ENCODE data around the gene ZNF438. TPM values are rescaled to one million over a fixed set of nuclear protein-coding genes. Genes with fewer than 3 reads are reported as not detected.
A peak's percentile ranks its signal among the peaks of the same experiment; 100 is the strongest.

The ZNF438 gene
- total RNA-seq, 1 donor from 2014 or later, result 13.9 TPM

DNA sequence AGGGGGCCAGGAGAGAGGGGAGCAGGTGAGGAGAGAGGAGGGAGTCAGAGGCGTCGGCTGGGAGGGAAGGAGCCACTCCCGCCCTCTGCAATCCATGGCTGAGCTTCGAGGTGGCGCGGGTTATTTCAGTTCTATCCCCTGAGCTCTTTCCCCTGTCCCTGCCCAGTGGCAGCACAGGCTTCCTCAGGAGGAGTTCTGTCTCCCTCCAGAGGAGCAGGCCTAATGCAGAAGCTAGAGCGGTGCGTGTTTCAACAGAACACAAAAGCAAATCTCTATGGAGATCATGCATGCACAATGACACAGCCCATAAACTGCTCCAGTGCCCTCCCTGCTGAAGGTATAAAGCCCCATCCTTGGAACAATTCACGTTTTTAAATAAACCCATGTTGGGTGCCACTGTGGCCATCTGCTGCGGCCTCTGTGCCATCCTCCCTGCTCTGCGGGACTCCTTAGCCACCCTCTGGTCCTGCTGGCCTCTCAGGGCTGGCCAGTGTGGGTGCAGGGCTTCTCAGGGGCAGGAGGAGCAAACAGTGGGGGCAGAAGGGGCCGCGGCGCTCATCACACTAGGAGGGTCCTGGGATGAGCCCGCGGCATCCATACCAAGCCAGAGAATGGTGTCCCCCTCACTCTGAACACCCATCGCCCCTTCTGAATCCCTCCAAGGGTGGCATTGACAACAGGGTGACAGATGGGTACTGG, 209.5 kb downstream of the ZNF438 start:
- intact Hi-C loops (cut with micrococcal nuclease), result no loop called here
- ATAC-seq, result no peak

DNA sequence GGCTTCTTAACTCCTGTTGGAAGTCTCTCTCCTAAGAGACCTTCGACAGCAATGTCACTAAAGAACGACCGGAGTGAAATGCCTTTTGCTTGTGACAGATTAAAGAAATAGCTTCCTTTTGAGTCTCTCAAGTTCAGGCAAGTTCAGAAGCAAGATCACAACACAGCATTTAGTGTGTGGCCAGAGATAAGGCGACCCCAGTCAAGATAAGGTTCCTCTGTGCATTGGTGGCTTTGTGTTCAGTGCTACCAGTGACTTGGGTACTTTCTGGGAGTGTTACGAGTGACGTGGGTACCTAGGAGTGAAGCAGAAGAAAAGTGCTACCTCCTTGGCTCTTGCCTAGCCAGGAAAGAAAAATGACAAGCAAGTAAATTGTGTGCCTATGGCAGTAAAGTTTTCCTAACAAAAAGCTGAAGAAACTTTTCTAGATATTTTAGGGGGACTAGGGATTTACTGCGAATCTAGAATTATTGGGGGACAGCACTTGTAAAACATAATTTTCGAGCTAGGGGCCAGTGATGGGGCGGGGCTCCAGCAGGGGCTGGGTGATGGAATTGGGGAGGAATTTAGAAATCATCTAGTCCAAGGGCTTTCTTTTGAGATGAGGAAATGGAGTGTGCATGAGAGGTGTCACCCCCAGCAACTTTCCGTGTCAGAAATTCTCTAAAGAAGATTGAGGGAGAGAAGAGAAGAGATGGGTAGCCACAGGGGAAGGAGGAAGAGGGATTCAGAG, 210.2 kb downstream of the ZNF438 start:
- DNase-seq, result no peak
- intact Hi-C loops (cut with micrococcal nuclease), result no loop called here
- no peak for ATAC-seq

More for the DNA sequence above, 209.5 kb downstream of the ZNF438 start:
- no peak for DNase-seq

DNA sequence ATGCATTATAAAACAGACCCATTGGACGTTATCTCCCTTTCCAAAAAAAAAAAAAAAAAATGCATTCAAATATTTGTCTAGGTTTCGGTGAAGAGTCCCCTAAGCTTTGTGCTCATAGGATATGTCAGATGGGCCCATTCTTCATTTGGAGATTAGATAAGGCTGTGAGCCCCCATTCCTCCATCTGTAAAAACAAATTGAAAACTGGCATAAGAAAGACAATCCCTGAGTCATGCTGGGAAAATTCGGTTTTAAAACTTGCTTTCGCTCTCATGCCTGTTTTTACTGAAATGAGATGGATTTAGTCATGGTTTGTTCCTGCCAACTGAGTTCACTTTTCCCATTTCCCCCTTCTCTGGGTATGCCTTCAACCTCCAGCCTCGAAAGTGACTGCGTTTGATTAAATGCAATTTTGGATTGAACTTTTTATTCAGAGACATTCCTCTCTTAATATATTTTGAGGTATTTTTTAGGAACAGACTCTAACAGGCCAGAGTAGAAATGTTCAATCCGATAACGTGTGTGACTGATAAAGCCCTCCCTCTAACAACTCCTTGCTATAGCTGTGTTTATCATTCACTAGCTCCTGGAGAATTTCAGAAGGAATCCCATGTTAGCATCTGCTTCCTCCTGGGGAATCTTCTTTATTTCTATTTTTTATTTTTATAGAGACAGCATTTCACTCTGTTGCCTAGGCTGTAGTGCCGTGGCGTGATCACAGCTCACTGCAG, 211.2 kb downstream of the ZNF438 start:
- DNase-seq (no peak), ATAC-seq (peak; percentile 49)
- intact Hi-C loops (cut with micrococcal nuclease), result no loop called here

DNA sequence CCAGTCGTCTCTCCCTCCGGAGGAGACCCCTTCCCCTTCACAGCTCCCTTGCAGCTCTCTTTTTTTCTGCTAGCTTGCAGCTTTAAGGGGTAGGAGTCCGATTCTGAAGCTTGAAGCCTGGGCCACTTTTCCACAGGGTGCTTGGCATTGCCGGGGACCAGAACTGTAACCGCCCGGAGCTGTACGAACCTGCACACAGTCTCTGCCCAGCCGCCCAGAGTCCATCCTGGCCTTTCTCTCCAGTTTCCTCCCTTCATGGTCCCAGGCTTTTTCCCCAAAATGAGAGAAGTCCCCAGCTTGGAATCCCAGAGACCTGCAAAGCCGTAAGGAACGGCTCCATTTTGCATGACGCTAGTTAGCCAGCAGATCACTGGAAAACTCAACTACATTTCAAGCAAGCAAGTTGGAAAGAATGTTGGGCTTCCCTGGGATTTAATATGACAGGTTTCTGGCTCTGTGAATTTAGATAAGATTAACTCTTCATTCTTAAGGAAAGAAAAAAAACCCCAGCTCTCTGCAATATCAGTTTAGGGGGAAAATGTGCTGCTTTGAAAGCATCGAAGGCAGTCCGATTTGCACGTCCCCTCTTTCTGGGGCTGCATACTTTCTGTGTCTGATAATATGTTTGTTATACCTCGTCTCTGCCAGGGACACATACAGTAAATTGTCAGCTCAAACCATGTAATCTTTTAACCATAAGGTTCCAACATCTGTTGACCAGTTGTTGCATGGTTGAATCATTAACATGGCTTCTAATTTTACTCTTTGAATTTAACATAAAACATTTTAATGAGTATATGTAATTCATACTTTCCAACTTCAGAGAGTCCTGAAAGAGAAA, 212.1 kb downstream of the ZNF438 start:
- intact Hi-C loops (cut with micrococcal nuclease), result no loop called here
- ATAC-seq (peak; percentile 10), DNase-seq (no peak)

DNA sequence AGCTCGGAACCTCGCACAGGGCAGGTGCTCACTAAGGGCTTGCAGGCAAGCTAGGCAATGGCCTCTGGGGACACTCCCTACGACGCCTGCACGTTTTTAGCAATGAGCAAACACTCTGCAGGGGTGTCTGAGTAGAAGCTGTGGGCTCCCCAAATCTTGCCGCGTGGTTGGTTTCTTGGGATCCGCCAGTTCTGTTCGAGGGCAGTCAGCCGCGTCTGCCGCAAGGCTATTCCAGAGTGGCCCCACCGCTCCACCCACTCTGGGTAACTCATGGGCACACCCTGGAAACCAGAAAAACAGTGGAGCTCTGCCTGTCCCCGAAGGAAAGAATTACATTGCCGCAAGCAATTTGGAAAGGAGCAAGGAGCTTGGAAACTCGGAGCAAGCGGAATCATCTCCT, 212.8 kb downstream of the ZNF438 start:
- peak; percentile 53 for DNase-seq
- peak; percentile 55 for ATAC-seq
- intact Hi-C loops (cut with micrococcal nuclease), result no loop called here

DNA sequence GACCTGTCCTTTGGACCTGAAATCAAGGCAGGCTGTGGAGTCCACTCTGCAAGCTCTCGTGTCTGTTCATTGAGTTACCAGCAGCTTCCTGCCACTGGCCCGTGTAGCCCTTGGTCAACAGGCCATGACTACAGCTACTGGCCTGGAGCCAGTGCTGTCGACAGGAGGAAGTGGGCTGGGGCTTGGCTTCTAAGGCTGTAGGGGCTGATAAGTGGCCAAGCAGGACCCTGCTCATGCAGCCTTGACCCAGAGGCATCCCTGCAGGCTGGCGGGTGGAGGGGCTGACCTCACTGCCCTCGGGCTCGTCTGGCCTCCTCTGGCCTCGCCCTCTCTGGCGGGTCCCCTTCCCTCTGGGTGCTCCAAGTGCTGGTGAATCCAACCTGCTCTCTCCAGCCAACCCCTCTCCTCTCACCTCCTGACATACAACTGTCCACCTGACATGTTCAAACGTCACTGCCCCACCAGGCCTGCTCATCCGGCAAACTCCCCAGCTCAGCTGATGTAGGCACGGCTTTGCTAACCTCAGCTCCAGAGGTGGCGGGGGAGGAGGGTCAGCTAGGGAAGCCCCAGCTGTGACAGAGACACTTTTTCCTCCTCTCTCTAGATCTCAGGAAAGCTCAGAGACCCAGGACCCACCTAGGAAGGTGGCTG, 213.5 kb downstream of the ZNF438 start:
- DNase-seq, result peak; percentile 78
- peak; percentile 65 for ATAC-seq
- intact Hi-C loops (cut with micrococcal nuclease), result no loop called here

DNA sequence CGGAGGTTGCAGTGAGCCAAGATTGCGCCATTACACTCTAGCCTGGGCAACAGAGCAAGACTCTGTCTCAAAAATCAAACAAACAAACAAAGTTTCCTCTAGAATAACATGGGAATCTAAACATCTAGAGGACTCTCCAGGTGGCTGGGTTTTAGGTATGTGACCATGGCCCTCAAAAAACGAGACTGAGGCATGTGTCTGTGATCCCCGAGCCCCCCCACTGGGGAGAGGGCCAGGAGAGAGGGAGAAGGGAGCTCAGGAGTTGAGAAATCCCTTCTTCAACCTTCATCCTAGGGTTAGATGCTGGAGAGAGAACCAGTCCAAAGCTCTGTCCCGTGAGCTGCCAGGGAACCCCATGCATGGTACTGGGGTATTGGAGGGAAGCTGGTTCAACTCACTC, 214.1 kb downstream of the ZNF438 start:
- ATAC-seq (no peak), DNase-seq (no peak)
- intact Hi-C loops (cut with micrococcal nuclease), result no loop called here

DNA sequence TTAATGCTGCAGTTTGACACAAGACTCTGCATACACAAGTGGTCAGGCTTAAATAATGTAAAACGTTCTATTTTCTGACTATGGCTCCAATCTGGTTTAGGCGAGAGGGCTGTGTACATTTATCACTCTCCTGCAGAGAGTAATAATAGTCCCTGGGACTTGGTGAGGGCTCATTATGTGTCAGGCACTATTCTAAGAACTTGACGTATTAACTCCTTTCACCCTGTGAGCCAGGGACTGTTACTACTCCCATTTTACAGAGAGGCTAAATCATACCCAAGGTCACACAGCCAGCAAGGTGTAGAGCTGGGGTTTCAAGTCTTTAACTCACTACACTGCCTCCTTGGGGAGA, 214.9 kb downstream of the ZNF438 start:
- ATAC-seq, result peak; percentile 13
- no peak for DNase-seq
- intact Hi-C loops (cut with micrococcal nuclease), result no loop called here

DNA sequence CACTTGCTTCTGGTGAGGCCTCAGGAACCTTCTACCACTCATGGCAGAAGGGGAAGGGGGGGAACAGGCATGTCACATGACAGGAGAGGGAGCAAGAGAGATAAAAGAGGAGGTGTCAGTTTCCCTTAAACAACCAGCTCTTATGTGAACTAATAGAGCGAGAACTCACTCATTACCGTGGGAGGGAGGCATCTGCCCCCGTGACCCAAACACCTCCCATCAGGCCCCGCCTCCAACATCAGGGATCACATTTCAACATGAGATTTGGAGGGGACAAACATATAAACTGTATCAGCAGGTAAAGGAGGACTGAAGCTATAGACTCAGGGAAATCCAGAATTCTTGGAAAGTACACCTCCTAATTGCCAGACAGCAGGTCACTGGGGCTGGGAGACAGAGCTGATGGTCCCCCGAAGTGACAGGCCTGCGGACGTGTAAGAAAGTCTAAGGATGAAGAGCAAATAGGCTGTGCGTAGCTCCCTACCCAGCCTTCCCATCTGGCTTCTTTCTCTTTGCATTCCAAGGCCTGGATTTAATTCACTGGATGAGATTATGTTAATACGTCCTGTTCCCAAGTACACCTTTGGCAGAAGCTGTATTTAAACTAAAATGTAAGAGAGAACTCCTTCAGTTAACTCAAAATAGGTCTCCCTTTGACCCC, 215.4 kb downstream of the ZNF438 start:
- intact Hi-C loops (cut with micrococcal nuclease), result no loop called here
- ATAC-seq (no peak), DNase-seq (no peak)

DNA sequence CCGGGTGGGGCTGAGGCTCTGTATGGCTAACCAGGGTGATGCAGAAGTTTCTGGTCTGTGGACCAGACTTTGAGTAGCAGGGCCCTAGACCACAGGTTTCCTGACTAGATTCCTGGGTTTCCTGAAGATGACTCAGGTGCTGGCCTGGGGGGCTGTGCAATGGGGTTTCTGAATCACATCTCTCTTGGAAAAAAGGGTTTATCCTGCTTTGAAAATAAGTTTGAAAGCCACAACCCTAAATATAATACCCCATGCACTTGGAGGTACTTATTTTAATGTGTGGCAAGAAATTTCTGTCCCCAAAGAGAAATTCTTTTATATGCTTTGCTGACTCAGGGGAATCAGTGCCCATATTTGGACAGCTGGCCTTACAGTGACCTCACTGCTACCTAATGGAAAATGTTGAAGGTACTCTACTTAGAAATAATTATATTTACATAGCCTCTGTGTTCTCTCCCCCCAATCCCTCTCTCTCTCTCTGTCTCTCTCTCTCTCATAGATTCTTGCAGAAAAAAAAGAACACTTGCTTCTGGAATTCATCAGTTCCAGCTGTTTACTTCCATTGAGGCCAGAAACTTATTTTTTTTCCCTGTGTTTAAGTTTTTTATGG, 217.7 kb downstream of the ZNF438 start:
- no peak for ATAC-seq

DNA sequence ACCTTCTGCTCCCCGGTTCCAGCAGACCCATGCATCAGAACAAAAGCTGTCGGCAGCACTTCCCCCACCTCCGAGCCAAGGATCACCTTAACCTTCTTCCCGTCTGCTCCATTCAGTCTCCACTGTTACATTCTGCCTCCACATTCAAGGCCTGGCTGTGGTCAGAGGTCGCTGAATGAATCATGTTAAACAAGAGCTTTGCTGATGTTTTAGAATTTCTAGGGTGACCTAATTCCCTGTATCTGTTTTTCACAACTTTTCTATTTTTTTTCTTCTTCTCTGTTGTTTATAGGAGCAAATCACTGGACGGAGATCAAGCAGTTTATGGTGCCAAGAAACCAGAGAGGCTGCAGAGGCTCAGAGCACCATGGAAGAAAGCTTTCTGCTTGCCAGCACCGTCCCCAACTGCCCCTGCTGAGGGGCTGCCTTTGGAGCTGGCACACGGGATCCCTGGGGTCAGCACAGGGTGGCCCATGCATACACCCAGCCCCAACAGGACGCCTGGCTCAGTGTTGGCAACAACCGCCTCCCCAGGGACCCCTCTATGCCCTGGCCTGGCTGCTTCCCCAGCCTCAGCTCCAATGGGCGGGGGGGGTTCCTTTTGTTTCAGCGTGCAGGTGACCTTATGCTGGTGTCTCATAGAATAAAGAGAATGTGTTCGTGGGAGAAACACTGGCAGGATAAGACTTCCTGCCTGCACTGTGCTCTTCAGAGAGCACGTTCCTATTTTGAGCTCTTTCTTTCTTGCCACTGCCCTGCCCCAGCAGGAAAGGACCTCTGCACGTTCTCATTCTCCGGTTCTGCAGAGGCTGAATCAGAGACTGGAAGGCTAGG, 219.4 kb downstream of the ZNF438 start:
- peak; percentile 56 for DNase-seq
- peak; percentile 77 for ATAC-seq
- intact Hi-C loops (cut with micrococcal nuclease), result no loop called here

More for the DNA sequence above, 217.7 kb downstream of the ZNF438 start:
- intact Hi-C loops (cut with micrococcal nuclease), result no loop called here
- DNase-seq, result no peak

DNA sequence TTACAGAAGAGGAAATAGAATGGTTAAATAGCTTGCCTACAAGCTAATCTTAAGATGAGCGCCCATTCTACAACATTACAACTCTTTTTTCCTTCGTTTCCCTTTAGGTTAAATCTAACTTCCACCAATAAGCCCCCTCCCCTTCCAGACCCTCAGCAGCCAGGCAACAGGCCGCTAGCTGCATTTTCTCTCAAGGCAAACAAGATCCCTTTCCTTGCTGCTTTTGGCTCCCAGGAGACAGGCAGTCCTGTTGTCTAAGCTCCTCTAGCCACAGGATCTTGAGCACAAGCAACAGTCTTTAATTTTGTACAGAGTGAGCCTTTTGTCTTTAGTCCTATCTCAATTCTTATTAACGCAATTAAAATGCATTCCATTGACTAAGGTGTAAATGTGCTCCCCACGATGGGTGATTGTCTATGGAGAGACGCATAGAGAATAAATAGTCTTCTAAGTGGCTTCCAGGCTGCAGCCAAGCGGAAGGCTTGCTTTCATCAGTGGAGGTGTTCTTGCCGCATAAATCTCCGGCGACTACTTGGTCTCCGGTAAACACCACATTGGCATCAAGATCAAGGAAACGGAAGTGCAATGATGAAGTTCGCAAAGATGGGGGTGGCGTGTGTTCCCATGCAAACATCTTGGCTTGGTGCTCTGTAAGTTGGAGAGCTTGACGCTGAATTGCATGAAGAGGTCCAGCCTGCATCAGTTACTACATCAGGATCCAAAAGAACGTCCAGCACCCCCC, 220.2 kb downstream of the ZNF438 start:
- intact Hi-C loops (cut with micrococcal nuclease), result no loop called here
- ATAC-seq (peak; percentile 36), DNase-seq (no peak)

DNA sequence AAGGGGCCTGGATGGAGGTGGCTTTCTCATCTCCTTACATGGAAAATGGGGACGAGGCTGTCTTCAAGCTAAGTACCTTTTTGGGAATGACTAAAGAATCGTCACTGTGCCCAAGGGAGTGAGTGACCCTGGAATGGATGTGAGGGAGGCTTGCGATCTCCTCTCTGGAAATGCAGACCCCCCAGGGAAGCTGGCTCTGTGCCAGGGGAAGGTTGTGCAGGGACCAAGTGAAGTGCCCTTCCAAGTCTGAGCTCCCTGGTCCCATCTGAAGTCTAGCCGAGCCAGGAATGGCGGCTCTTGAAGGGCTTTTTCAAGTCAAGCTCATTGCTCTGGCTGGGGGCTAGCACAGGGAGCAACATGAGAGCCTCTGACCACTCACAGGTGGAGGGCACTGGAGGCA, 221.2 kb downstream of the ZNF438 start:
- intact Hi-C loops (cut with micrococcal nuclease), result no loop called here
- no peak for ATAC-seq

DNA sequence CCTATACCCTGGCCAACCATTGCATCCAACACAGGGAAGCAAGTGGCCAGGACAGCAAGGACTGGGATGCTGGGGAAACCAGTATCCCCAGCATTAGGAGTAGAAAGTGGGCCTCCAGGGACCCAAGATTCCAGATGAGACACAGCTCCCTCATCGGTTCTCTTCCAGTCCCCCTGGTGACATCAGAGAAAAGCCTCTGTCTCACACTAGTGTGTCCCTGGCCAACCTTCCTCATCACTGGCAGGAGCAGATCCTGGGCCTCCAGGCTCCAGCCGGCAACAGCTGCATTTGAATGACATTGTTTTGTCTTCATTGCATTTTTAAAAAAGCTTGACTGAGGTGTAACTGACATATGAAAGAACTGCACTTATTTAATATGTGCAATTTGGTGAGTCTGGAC, 224.8 kb downstream of the ZNF438 start:
- no peak for DNase-seq
- peak; percentile 13 for ATAC-seq
- intact Hi-C loops (cut with micrococcal nuclease), result no loop called here

More for the DNA sequence above, 221.2 kb downstream of the ZNF438 start:
- DNase-seq, result no peak

DNA sequence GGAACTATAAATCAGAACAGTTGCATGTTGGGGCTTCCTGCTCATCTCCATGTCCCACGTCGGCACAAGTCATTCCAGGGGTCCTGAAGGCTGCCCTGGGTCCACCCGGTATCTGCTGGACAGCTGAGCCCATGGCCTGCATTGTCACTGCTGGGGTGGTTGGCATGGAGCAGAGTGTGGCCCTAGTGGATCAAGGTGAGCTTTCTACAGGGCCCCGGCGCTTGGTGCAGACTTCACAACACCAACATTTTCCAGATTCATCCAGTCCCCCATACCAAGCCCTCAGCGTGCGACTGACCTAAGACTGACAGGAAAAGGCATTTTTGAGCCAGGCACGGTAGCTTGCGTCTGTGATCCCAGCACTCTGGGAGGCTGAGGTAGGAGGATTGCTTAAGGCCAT, 226.6 kb downstream of the ZNF438 start:
- ATAC-seq (no peak), DNase-seq (no peak)
- intact Hi-C loops (cut with micrococcal nuclease), result no loop called here

DNA sequence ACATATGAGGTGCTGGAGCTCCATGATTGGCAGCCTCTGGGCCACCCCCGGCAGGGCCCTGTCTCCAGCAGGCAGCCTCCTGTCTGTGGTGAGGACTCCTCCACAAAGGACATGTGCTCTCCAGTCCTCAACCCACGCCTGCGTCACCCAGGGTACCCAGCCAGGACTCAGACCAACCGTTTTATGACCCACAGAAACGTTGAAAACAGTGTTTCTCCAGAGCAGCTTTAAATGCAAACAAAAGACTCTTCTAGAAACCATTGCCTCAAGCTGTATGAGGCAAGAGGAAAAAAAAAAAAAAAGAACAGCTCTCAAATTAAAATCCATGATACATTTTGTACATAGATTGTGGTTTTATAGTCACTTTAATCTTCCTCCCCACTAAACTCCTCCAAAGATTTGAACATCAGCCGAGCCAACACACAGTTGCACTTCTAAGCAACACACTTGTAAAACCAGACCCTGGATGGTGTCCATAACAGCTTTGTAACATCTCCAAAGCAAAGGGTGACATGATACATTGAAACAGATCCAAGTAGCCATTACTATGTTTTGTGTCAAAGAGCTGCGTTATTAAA, 227.1 kb downstream of the ZNF438 start:
- DNase-seq, result peak; percentile 52
- intact Hi-C loops (cut with micrococcal nuclease), result no loop called here
- peak; percentile 70 for ATAC-seq
